Measurements from ENCODE around the gene DSG3.
"Not testable (repeated sequence)": the region's sequence is repeated elsewhere in the genome, so short reads cannot be mapped to it uniquely, and the experiment has no call there.

Gene DSG3

GRCh38 chr18:31493171-31493570 is 45.6 kb downstream of the DSG3 start:
- no peak for DNase-seq (ENCODE audit: low spot score)

GRCh38 chr18:31493941-31494340 is 46.4 kb downstream of the DSG3 start:
- DNase-seq (ENCODE audit: low spot score) = no peak

GRCh38 chr18:31494705-31495244 is 47.2 kb downstream of the DSG3 start:
- DNase-seq (ENCODE audit: low spot score) = not testable (repeated sequence)

- DNase-seq (ENCODE audit: low spot score) = no peak
Observed at GRCh38 chr18:31497404-31497835, 49.9 kb downstream of the DSG3 start.

GRCh38 chr18:31497836-31498573 is 50.5 kb downstream of the DSG3 start, which contains the start of gene DSG2:
Gene DSG2, plus strand, starts transcription at chr18:31498177. Its CDS starts 75 bp downstream, at chr18:31498252.
- no peak for DNase-seq (ENCODE audit: low spot score)

- DNase-seq (ENCODE audit: low spot score) = no peak
Observed at GRCh38 chr18:31498574-31499524, 51.3 kb downstream of the DSG3 start.

- DNase-seq (ENCODE audit: low spot score) = no peak
Observed at GRCh38 chr18:31500051-31500688, 52.6 kb downstream of the DSG3 start.

GRCh38 chr18:31503011-31503410 is 55.5 kb downstream of the DSG3 start:
- DNase-seq (ENCODE audit: low spot score) = no peak

- DNase-seq (ENCODE audit: low spot score) = no peak
Observed at GRCh38 chr18:31504455-31505147, 57.1 kb downstream of the DSG3 start.

- DNase-seq (ENCODE audit: low spot score) = no peak
Observed at GRCh38 chr18:31505156-31505555, 57.6 kb downstream of the DSG3 start.

GRCh38 chr18:31506024-31506742 is 58.6 kb downstream of the DSG3 start:
- DNase-seq (ENCODE audit: low spot score) = no peak

GRCh38 chr18:31507124-31507523 is 59.6 kb downstream of the DSG3 start:
- not testable (repeated sequence) for DNase-seq (ENCODE audit: low spot score)

- no peak for DNase-seq (ENCODE audit: low spot score)
Observed at GRCh38 chr18:31508781-31509180, 61.2 kb downstream of the DSG3 start.

- DNase-seq (ENCODE audit: low spot score) = no peak
Observed at GRCh38 chr18:31509571-31509970, 62.0 kb downstream of the DSG3 start.

- no peak for DNase-seq (ENCODE audit: low spot score)
Observed at GRCh38 chr18:31510319-31510718, 62.8 kb downstream of the DSG3 start.

GRCh38 chr18:31511098-31511497 is 63.6 kb downstream of the DSG3 start:
- DNase-seq (ENCODE audit: low spot score) = no peak

- DNase-seq (ENCODE audit: low spot score) = no peak
Observed at GRCh38 chr18:31512203-31512764, 64.7 kb downstream of the DSG3 start.

GRCh38 chr18:31513189-31513935 is 65.8 kb downstream of the DSG3 start:
- no peak for DNase-seq (ENCODE audit: low spot score)

- no peak for DNase-seq (ENCODE audit: low spot score)
Observed at GRCh38 chr18:31516437-31516836, 68.9 kb downstream of the DSG3 start.

GRCh38 chr18:31526374-31526773 is 78.8 kb downstream of the DSG3 start:
- DNase-seq (ENCODE audit: low spot score) = no peak
